Trophoblast cell (in vitro differentiated cells and primary cell): ENCODE measurements around the gene TKTL1. TPM values are rescaled to one million over a fixed set of nuclear protein-coding genes. Genes with fewer than 3 reads are reported as not detected.
"Not testable (repeated sequence)": the region's sequence is repeated elsewhere in the genome, so short reads cannot be mapped to it uniquely, and the experiment has no call there.

Experiments used
- DNase-seq, 2 donors: peaks; one replicate each; pipeline ENCODE4 v3.0.0-alpha.2; 2016
- H2AFZ ChIP-seq: 2 replicates; pipeline ENCODE4 v1.6.1; 2013; ENCODE audit warnings: low read length, moderate library complexity, mild to moderate bottlenecking; ENCODE audit not compliant: insufficient read depth, poor library complexity
- H2AK5ac ChIP-seq: 2 replicates; pipeline ENCODE4 v1.6.1; 2013; ENCODE audit warnings: mild to moderate bottlenecking, low read length
- H2BK120ac ChIP-seq: 2 replicates; pipeline ENCODE4 v1.6.1; 2013; ENCODE audit warnings: low read length, mild to moderate bottlenecking, moderate library complexity; ENCODE audit not compliant: insufficient read depth, poor library complexity
- H2BK12ac ChIP-seq: 2 replicates; pipeline ENCODE4 v1.6.1; 2013; ENCODE audit warnings: mild to moderate bottlenecking, low read length, moderate library complexity
- H2BK5ac ChIP-seq: 2 replicates; pipeline ENCODE4 v1.6.1; 2013; ENCODE audit warnings: low read length, low read depth, moderate library complexity, mild to moderate bottlenecking; ENCODE audit not compliant: poor library complexity
- H3K14ac ChIP-seq: 2 replicates; pipeline ENCODE4 v1.6.1; 2013; ENCODE audit warnings: mild to moderate bottlenecking, low read length
- H3K18ac ChIP-seq: 2 replicates; pipeline ENCODE4 v1.6.1; 2013; ENCODE audit warnings: mild to moderate bottlenecking, low read length
- H3K23ac ChIP-seq: 2 replicates; pipeline ENCODE4 v1.6.1; 2013; ENCODE audit warnings: low read length
- H3K27ac ChIP-seq: 2 replicates; pipeline ENCODE4 v1.5.1; 2013; ENCODE audit warnings: low read depth, mild to moderate bottlenecking, inconsistent platforms, low read length, moderate library complexity
- H3K27me3 ChIP-seq: 2 replicates; pipeline ENCODE4 v1.6.1; 2013; ENCODE audit warnings: inconsistent platforms, mild to moderate bottlenecking, low read length, moderate library complexity; ENCODE audit not compliant: insufficient read depth
- H3K36me3 ChIP-seq, 2 experiments: 1 replicate in 1 of 2; 2 replicates in 1 of 2; pipeline ENCODE4 v1.6.1; 2013; ENCODE audit warnings: low read length in 2 of 2, mild to moderate bottlenecking in 2 of 2, moderate library complexity in 1 of 2; ENCODE audit not compliant: insufficient read depth in 2 of 2, control insufficient read depth in 1 of 2
- H3K4ac ChIP-seq: 2 replicates; pipeline ENCODE4 v1.6.1; 2013; ENCODE audit warnings: low read depth, mild to moderate bottlenecking, low read length, moderate library complexity
- H3K4me1 ChIP-seq, 2 experiments: 1 replicate in 1 of 2; 2 replicates in 1 of 2; pipeline ENCODE4 v1.6.1; 2013; ENCODE audit warnings: low read length in 2 of 2, mild to moderate bottlenecking in 2 of 2, moderate library complexity in 1 of 2; ENCODE audit not compliant: insufficient read depth in 2 of 2, control insufficient read depth in 1 of 2
- H3K4me2 ChIP-seq: 2 replicates; pipeline ENCODE4 v1.6.1; 2013; ENCODE audit warnings: inconsistent platforms, mild to moderate bottlenecking, low read length, moderate library complexity
- H3K4me3 ChIP-seq: 2 replicates; pipeline ENCODE4 v1.5.1; 2013; ENCODE audit warnings: mild to moderate bottlenecking, low read depth, low read length, inconsistent platforms
- H3K79me1 ChIP-seq: one replicate; pipeline ENCODE4 v1.6.1; 2013; ENCODE audit warnings: low read length
- H3K79me2 ChIP-seq: 2 replicates; pipeline ENCODE4 v1.6.1; 2013; ENCODE audit warnings: low read length, mild to moderate bottlenecking; ENCODE audit not compliant: control insufficient read depth, insufficient read depth, poor library complexity
- H3K9ac ChIP-seq: 2 replicates; pipeline ENCODE4 v1.6.1; 2013; ENCODE audit warnings: mild to moderate bottlenecking, low read length
- H3K9me3 ChIP-seq: 2 replicates; pipeline ENCODE4 v1.6.1; 2013; ENCODE audit warnings: low read depth, mild to moderate bottlenecking, control low read depth, inconsistent platforms, low read length; ENCODE audit not compliant: insufficient read depth
- H4K12ac ChIP-seq: 2 replicates; pipeline ENCODE4 v1.6.1; 2013; ENCODE audit warnings: low read depth, mild to moderate bottlenecking, low read length, moderate library complexity
- H4K8ac ChIP-seq: 2 replicates; pipeline ENCODE4 v1.6.1; 2013; ENCODE audit warnings: low read depth, mild to moderate bottlenecking, low read length, moderate library complexity
- H4K91ac ChIP-seq: one replicate; pipeline ENCODE4 v1.6.1; 2013; ENCODE audit warnings: low read depth, mild to moderate bottlenecking, low read length, moderate library complexity
- WGBS: extraction: QIAGEN DNeasy Blood & Tissue Kit; methylation state at CpG from one replicate; pipeline ENCODE4 v1.1.7; 2013; ENCODE audit warnings: missing lambda C conversion rate; ENCODE audit not compliant: insufficient read length, insufficient coverage; ENCODE audit errors: extremely low coverage; 5-methylcytosine and 5-hydroxymethylcytosine counted together
- polyA plus RNA-seq: library from polyadenylated mRNA; stranded (reverse); fragments of 200-250 nt; gene quantifications from 2 replicates; pipeline ENCODE4 v1.2.3, GENCODE V29; 2013

The TKTL1 gene, protein sequence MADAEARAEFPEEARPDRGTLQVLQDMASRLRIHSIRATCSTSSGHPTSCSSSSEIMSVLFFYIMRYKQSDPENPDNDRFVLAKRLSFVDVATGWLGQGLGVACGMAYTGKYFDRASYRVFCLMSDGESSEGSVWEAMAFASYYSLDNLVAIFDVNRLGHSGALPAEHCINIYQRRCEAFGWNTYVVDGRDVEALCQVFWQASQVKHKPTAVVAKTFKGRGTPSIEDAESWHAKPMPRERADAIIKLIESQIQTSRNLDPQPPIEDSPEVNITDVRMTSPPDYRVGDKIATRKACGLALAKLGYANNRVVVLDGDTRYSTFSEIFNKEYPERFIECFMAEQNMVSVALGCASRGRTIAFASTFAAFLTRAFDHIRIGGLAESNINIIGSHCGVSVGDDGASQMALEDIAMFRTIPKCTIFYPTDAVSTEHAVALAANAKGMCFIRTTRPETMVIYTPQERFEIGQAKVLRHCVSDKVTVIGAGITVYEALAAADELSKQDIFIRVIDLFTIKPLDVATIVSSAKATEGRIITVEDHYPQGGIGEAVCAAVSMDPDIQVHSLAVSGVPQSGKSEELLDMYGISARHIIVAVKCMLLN
- polyA plus RNA-seq, result not detected in 2 replicates

DNA sequence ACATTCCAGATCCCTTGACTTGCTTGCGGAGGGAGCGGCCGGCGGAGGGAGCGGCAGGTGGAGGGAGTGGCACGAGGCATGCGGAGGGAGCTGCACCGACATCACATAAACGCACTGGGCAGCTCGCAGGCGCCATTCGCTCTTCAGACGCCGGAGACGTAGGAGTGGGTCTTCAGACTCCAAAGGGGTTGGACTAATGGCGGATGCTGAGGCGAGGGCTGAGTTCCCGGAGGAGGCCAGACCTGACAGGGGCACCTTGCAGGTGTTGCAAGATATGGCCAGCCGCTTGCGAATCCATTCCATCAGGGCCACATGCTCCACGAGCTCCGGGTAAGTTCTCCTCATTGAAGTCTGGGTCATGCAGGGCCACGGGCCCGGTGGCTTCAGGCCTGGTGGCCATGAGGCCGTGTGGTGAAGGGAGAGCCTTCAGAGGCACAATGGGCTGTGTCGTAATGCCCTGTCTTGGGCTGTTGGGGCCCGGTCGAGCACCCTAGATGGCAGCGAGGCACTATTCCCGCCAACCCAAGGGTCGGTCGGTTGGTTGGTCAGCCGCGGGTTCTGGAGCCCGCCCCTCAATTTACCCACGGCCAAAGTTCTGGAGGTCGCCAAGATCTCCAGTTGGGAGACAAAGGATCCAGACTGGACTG is at the start of gene TKTL1:
Gene TKTL1 (plus strand): TSS at position 132 of the 647 bp plus-strand sequence. CDS start 65 bp downstream, at position 197.
- Histone ChIP-seq H3K18ac (no peak within 1 kb of the TSS), H4K12ac (no peak within 1 kb of the TSS), H3K4me1 (no peaks in the 10 kb centered on the region), H3K4me3 (no peak within 1 kb of the TSS), H3K27me3 (no peaks in the 10 kb centered on the region), H4K91ac (no peak within 1 kb of the TSS), H3K23ac (no peak within 1 kb of the TSS), H3K27ac (no peak within 1 kb of the TSS), H3K9me3 (no peaks in the 10 kb centered on the region), H3K9ac (no peak within 1 kb of the TSS), H3K36me3 (no peaks in the 10 kb centered on the region), H4K8ac (no peak within 1 kb of the TSS), H3K79me2 (no peaks in the 10 kb centered on the region), H3K4me2 (no peak within 1 kb of the TSS), H3K4ac (no peak within 1 kb of the TSS), H2BK120ac (no peak within 1 kb of the TSS), H2AK5ac (no peak within 1 kb of the TSS), H2BK5ac (no peak within 1 kb of the TSS), H3K14ac (no peak within 1 kb of the TSS), H2BK12ac (no peak within 1 kb of the TSS), H3K79me1 (no peaks in the 10 kb centered on the region), H2AFZ (no peak within 1 kb of the TSS)
- no peak for DNase-seq
- no CpG with 5 or more reads among the region's 37 CpGs for WGBS

DNA sequence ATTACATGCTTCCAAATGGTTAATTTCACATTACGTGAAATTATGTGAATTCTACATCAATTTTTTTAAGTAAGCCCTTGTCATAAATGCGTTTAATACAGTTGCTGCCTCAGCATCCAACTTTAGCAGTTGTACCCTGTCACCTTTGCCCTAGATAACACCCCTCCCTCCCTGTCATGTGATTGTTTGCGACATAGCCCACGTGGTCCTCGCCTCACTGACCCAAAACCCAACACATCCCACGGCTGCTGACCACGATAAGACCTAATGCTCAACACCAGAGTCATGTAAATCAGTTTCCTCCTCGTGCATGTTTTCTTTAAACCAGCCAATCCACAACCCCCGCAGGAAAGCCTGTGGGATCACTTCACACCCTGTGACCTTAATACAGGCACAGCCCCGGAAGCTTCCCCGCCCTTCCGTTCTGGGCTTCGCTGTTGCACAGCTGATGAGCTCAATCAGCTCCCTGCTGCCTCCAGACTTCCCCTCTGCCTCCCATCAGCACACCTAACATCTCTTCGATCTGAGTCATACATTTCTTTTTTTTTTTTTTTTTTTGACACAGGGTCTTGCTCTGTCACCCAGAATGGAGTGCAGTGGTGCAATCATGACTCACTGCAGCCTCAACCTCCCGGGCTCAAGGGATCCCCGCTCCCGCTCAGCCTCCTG is 48.1 kb upstream of the TKTL1 start:
- not testable (repeated sequence) for H3K14ac ChIP-seq, DNase-seq
- no CpG with 5 or more reads among the region's 17 CpGs for WGBS

DNA sequence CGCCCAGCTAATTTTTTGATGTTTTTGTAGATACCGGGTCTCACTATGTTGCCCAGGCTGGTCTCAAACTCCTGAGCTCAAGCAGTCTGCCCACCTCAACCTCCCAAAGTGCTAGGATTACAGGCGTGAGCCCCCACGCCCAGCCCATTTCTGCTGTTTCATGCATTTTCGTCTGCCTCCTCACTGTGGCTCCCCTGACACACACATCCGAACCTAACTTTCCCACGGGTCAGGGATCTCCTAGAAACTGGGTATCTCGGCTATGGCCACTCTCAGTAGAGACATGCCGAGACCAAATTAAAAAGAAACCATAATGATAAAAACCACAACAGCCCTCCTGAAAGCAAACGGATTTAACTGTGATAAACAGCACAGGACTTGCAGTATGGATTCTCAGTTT is 47.5 kb upstream of the TKTL1 start:
- H4K12ac ChIP-seq, H2AK5ac ChIP-seq, H3K23ac ChIP-seq, H3K4me3 ChIP-seq, H3K36me3 ChIP-seq, H3K14ac ChIP-seq, H2BK120ac ChIP-seq, H3K79me1 ChIP-seq, H3K4me1 ChIP-seq, H3K27me3 ChIP-seq, H2BK5ac ChIP-seq, H3K9ac ChIP-seq, H4K8ac ChIP-seq, H3K18ac ChIP-seq, H2BK12ac ChIP-seq, H3K27ac ChIP-seq, DNase-seq, H3K4me2 ChIP-seq, H3K4ac ChIP-seq, H2AFZ ChIP-seq, H3K9me3 ChIP-seq, H4K91ac ChIP-seq, H3K79me2 ChIP-seq: not testable (repeated sequence)
- WGBS, result no CpG with 5 or more reads among the region's 10 CpGs

More for the DNA sequence above, 48.1 kb upstream of the TKTL1 start:
- not testable (repeated sequence) for H3K36me3 ChIP-seq, H3K79me2 ChIP-seq, H3K27ac ChIP-seq, H3K23ac ChIP-seq, H3K9ac ChIP-seq, H2BK12ac ChIP-seq, H3K4me1 ChIP-seq, H3K79me1 ChIP-seq, H3K4me3 ChIP-seq, H3K4me2 ChIP-seq, H2AK5ac ChIP-seq, H2BK120ac ChIP-seq, H3K27me3 ChIP-seq, H3K9me3 ChIP-seq, H3K18ac ChIP-seq, H3K4ac ChIP-seq, H4K12ac ChIP-seq, H2BK5ac ChIP-seq, H4K8ac ChIP-seq, H4K91ac ChIP-seq, H2AFZ ChIP-seq

DNA sequence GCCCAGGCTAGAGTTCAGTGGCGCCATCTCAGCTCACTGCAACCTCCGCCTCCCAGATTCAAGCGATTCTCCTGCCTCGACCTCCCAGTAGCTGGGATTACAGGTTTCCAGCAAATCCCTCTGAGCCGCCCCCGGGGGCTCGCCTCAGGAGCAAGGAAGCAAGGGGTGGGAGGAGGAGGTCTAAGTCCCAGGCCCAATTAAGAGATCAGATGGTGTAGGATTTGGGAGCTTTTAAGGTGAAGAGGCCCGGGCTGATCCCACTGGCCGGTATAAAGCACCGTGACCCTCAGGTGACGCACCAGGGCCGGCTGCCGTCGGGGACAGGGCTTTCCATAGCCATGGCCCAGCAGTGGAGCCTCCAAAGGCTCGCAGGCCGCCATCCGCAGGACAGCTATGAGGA is 38.3 kb upstream of the TKTL1 start, which contains the start of gene OPN1MW3:
Gene OPN1MW3 (plus strand): TSS at position 301 of the 400 bp plus-strand sequence. CDS start 38 bp downstream, at position 339.
- H3K9ac ChIP-seq, H3K23ac ChIP-seq, H2BK12ac ChIP-seq, H3K9me3 ChIP-seq, H3K4ac ChIP-seq, H4K8ac ChIP-seq, H3K4me2 ChIP-seq, H2AK5ac ChIP-seq, H3K79me1 ChIP-seq, H3K27me3 ChIP-seq, H3K18ac ChIP-seq, H3K4me1 ChIP-seq, DNase-seq, H3K27ac ChIP-seq, H3K4me3 ChIP-seq, H2BK120ac ChIP-seq, H3K36me3 ChIP-seq, H4K91ac ChIP-seq, H4K12ac ChIP-seq, H2BK5ac ChIP-seq, H2AFZ ChIP-seq, H3K79me2 ChIP-seq, H3K14ac ChIP-seq: not testable (repeated sequence)
- no CpG with 5 or more reads among the region's 17 CpGs for WGBS
